Stimulated activated CD4-positive, alpha-beta T cell treated with anti-CD3 and anti-CD28 coated beads, Interleukin-15, amount 100 ng/mL, for 48 hours (primary cell): ENCODE measurements around the gene KCNJ3.
"Not testable (repeated sequence)": the region's sequence is repeated elsewhere in the genome, so short reads cannot be mapped to it uniquely, and the experiment has no call there.

Experiments used
- DNase-seq, 2 donors: peaks; one replicate each; pipeline ENCODE4 v3.0.0-alpha.2; 2020; ENCODE audit warnings: low read depth in 2 of 2

KCNJ3 gene

GRCh38 chr2:154846842-154847241 is 148.3 kb downstream of the KCNJ3 start:
- no peak for DNase-seq

DNA sequence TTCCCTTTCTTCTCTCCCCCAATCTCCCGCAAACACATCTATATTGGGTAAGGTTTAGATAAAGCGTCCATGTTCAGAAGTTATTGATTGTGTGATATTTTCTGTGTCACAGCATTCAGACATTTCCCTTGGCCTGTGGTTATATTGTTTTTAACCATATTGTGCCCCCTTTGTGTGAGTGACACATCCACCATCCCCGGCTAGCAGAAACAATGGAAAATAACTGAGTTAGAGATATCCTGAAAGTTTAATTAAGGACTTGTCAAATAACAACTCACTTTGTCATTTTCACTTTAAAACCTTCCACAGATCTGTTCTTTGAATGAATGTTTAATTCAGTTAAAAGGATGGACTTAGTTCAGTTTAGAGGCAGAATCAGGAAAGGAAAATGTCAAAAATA is 151.0 kb downstream of the KCNJ3 start:
- no peak for DNase-seq

DNA sequence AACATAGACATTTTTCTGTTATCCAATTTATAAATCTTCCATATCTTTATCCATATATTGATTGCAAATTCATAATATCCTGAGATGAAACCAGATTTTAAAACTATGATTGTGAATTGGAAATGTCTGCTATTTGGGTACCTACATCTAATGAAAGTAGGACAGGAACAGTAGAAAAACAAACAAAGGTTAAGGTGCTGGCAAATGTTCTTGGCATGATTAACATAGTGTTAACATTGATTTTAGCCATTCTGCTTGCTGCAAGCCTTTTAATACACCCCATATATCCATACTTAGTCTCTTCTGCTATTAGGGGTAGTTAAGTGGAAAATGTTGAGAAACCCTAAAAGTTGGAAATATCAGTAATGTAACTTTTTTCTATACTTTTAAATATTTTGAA is 152.0 kb downstream of the KCNJ3 start:
- no peak for DNase-seq

DNA sequence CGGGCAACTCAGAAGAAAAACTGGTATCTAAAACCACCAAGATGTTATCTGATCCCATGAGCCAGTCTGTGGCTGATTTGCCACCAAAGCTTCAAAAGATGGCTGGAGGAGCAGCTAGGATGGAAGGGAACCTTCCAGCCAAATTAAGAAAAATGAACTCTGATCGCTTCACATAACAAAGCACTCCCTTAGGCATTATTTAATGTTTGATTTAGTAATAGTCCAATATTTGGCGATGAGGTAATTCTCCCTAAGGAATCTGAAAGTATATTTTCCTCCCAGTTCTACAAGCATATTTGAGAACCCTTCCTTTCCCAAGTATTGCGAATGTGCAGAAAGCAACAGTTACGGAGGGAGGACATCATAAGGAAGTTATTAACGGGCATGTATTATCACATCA is 156.6 kb downstream of the KCNJ3 start:
- no peak for DNase-seq

DNA sequence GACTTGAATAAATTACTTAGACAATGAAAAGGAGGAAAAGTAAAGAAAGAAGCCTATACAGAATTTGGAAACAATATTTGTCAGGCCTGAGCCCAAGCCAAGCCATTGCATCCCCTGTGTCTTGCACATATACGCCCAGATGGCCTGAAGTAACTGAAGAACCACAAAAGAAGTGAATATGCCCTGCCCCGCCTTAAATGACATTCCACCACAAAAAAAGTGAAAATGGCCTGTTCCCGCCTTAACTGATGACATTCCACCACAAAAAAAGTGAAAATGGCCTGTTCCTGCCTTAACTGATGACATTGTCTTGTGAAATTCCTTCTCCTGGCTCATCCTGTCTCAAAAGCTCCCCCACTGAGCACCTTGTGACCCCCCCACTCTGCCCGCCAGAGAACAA is 168.7 kb downstream of the KCNJ3 start:
- not testable (repeated sequence) for DNase-seq

DNA sequence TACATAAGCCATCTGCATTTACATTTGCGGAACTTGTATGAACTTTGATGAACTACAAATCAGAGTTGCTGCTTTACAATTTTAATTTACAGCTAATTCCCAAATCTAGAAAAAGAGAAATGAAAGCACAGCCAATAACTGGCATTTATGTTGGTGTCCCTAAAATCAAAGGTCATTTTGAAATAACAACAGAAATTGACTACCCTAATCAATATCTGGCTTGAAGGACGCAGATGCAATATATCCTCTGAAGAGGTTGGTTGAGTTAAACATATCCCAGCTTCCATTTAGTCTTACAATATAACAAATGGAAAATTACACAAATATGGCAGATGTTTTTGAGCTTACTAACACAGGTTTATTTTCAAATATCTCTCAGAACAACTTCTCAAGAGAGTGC is 177.5 kb downstream of the KCNJ3 start:
- DNase-seq = no peak

- no peak for DNase-seq
Measured at GRCh38 chr2:154882725-154883124, 184.2 kb downstream of the KCNJ3 start.

DNA sequence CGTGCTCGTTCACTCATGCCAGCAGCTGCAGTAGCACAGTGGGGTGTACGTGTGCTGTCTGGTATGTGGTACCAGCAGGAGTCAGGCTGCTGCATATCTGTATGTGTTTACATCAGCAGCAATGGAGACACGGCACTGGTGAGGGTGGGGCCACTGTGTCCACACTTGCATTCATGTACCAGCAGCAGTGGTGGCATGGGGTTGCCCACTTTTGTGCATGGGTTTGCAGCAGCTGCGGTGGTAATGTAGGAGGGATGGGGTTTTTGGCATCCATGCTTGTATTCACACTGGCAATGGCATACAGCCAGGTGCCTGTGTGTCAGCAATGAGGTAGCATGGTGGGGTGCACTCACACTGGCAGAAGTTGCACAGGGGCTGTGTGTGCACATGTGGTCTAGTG is 187.8 kb downstream of the KCNJ3 start:
- no peak for DNase-seq

- no peak for DNase-seq
Measured at GRCh38 chr2:154898269-154898668, 199.8 kb downstream of the KCNJ3 start.

DNA sequence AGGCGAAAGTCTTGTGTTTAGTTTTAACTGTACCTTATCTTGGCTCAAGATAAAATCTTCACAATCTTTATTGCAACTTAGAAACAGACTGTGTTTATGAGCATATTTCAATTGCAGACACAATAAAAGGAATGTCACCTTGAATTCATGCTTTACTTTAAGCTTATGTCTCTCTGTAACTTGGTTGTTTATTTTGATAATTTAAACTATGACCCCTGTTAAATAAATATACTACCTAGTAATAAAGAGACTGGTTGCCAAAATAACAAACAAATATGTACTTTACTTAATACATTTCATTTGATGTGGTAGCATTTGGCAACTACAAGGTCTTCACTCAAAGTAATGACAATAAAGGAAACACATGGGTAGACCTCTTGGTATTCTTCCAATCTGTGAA is 202.6 kb downstream of the KCNJ3 start:
- no peak for DNase-seq
